Gastrocnemius medialis (tissue), 4 donors: ENCODE results near the gene UTY.
"Not testable (repeated sequence)": the region's sequence is repeated elsewhere in the genome, so short reads cannot be mapped to it uniquely, and the experiment has no call there.

Source experiments
- CTCF ChIP-seq, 5 experiments: fragments of 450-650 bp in 3 of 5; fragments of 200-600 bp in 2 of 5; sonication (generic) in 2 of 5; IDR thresholded peaks in 4 of 5; conservative IDR thresholded peaks in 1 of 5; 1 replicate in 4 of 5; 2 replicates in 1 of 5; pipeline ENCODE4 v1.5.1; 2016 to 2019; ENCODE audit warnings: antibody characterized with exemption in 5 of 5, mild to moderate bottlenecking in 3 of 5, moderate library complexity in 3 of 5
- POLR2A ChIP-seq, 2 donors: fragments of 450-650 bp; IDR thresholded peaks; one replicate each; pipeline ENCODE4 v1.6.1; 2017; ENCODE audit warnings: antibody characterized with exemption in 2 of 2, mild to moderate bottlenecking in 2 of 2, moderate library complexity in 2 of 2

GRCh38 chrY:13253941-13254440 is 225.8 kb downstream of the UTY start:
- not testable (repeated sequence) for TF ChIP-seq CTCF (IDR thresholded peaks at IDR 0.05 in 4 of 5, conservative IDR thresholded peaks at IDR 0.05 in 1 of 5); POLR2A (IDR thresholded peaks at IDR 0.05)
